ENCODE data around the gene BUB3.

Gene BUB3

DNA sequence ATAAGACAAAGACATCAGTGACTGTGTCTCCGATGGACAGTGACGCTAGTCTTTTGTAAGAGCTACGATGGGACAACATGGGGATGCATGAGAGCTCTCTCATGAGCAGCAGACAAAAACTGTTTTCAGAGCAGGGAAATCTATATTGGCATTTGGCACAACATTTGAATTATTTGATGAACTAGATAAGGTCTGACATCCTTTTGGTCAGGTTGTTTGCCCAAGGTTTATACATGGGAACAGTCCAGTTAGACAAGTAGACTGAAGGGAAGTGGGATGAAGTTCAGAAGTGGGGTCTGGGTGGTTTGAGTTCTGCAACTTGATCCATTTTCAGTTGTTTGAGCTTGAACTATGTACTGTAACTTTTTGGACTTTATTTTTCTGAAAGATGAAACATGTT, 50.8 kb downstream of the BUB3 start:
- TF ChIP-seq, protein P1, sequence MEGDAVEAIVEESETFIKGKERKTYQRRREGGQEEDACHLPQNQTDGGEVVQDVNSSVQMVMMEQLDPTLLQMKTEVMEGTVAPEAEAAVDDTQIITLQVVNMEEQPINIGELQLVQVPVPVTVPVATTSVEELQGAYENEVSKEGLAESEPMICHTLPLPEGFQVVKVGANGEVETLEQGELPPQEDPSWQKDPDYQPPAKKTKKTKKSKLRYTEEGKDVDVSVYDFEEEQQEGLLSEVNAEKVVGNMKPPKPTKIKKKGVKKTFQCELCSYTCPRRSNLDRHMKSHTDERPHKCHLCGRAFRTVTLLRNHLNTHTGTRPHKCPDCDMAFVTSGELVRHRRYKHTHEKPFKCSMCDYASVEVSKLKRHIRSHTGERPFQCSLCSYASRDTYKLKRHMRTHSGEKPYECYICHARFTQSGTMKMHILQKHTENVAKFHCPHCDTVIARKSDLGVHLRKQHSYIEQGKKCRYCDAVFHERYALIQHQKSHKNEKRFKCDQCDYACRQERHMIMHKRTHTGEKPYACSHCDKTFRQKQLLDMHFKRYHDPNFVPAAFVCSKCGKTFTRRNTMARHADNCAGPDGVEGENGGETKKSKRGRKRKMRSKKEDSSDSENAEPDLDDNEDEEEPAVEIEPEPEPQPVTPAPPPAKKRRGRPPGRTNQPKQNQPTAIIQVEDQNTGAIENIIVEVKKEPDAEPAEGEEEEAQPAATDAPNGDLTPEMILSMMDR (IDR thresholded peaks at IDR 0.05; ENCODE audit: low read depth, low read length), result no peak
- no peak overlapping the region for H3K4me3 ChIP-seq (replicated peaks in 1 of 2; ENCODE audit: low read depth in 2 of 2, low read length in 2 of 2)
- no peak for DNase-seq (ENCODE audit: low read depth in 2 of 2)

DNA sequence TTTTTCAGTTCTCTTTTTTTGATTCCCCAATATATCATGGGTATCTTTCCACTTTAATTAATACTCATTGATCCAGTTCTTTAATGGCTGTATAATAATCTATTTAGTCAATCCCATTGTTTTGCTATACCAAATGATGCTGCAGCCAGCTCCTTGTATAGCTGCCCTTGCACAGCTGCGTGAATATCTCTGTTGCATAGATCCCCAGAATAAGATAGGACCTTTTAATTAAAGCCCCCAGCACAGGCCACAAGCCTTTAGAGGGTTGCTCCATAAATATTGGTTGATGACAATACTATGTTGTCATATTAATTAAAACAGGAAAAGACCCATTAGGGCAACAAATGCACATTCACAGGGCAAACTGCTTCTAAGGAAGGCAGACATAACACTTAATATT, 57.9 kb downstream of the BUB3 start:
- no peak for DNase-seq (ENCODE audit: low read depth in 2 of 2)
- TF ChIP-seq, protein P1 (IDR thresholded peaks at IDR 0.05; ENCODE audit: low read depth, low read length), result no peak
- no peak overlapping the region for H3K4me3 ChIP-seq (replicated peaks in 1 of 2; ENCODE audit: low read depth in 2 of 2, low read length in 2 of 2)

DNA sequence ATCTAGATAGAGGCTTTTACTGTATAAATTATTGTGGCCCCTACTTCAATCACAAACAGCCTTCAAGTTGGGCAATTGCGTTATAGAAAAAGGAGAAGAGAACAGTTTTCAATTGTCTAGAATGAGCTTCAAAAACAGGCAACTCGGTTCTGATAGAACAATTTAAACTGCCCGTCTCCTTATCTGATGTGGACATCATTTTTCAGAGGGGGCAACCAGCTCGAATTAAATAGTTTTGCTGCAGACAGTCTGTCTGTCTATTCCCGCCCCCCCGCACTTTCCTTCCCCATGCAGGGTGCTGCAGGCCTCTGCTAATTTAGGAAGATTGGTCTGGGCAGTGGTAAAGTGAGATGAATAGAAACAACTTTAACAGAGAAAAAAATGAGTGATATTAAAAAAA, 58.4 kb downstream of the BUB3 start:
- no peak for DNase-seq (ENCODE audit: low read depth in 2 of 2)
- H3K4me3 ChIP-seq (replicated peaks in 1 of 2; ENCODE audit: low read depth in 2 of 2, low read length in 2 of 2), result no peak overlapping the region
- TF ChIP-seq, protein P1 (IDR thresholded peaks at IDR 0.05; ENCODE audit: low read depth, low read length), result no peak

DNA sequence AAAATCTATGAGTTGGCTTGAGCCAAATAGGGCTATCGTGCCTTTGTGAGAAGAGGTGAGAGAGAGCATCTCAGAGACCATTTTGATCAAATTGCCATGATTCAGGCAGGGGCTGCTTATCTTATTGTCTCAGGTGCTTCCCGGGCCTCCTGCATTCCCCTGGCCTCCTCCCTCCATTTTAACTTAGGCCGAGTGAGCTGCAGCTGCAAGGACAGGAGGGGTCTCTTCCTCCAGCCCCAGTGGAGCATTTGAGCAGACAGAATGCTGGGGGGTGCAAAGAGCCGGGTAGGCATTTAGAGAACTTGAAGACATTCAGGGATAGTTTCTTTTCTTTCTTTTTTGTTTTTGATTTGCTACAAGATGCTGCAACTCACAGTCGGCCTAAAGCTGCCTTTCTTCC, 59.0 kb downstream of the BUB3 start:
- H3K4me3 ChIP-seq (replicated peaks in 1 of 2; ENCODE audit: low read depth in 2 of 2, low read length in 2 of 2), result no peak overlapping the region
- TF ChIP-seq, protein P1 (IDR thresholded peaks at IDR 0.05; ENCODE audit: low read depth, low read length), result no peak
- no peak for DNase-seq (ENCODE audit: low read depth in 2 of 2)
